ENCODE data around the gene KRT13.

Gene KRT13

DNA sequence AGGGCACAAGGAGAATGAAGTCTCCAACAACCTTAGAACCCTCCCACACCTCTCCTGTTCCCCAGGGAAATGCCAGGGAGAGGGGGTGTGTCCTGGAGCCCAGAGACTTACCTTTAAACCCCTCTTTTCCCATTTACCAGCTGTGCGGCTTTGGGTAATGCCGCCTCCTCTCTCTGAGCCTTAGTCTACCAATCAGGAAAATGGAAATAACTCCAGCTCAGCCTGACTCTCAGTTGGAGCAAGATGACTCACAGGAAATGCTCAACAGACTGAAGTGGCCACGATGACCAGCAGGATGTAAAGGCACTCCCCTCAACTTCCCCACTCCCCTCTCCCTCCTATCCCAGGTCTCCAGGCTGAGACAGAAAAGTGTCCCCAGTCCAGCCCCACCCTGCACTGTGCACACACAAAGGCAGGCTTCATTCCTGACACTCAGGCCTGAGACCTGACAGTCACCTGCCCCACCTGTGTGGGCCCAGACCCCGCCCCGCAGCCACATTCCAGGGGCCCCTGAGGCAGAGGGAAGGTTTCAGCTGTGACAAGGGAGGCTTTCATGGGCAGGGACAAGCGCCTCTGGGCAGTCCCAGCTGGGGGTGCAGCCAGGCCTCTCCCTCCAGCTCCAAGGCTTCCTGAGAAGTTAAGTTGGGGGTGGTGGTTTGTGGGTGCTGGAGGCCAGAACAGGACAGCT lies 16.3 kb upstream of the KRT13 start:
- in situ Hi-C loops (cut with MboI; ENCODE audit: low sequenced_read_pairs), result no loop called here

GRCh38 chr17:41520821-41521521 lies 15.6 kb upstream of the KRT13 start:
- in situ Hi-C loops (cut with MboI; ENCODE audit: low sequenced_read_pairs), result no loop called here

DNA sequence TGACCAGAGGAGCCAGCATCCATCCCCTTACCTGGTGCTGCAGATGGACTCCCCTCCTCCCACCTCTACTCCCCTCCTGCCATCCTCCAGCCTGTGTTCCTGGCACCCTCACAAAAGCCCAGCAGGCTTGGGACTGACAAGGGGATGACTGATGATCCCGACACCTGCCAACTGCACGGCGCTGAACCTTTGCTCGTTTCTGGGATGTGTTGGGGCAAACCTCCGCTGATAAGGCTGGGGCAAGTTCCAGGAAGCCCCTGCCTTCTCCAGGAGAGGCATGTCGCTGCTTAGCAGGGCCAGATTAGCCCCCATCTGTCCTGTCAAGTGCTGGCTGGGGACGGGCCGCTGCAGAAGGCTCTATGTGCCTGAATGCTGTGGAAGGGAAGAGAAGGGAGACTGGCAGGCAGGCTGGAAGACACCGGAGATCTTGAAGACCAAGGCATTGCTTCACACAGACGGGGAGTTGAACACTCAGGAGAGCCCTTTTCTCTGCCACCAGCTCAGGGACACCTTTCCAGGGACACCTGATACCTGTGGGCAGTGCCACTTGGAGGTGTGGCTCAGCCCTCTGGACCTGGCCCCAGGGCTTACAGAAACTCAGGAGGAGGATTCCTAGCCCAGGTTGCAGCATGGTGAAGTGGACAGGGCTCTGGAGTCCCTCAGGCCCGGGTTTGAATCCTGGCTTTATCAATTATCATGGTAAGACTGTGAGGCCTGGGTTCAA lies 14.3 kb upstream of the KRT13 start:
- in situ Hi-C loops (cut with MboI; ENCODE audit: low sequenced_read_pairs), result no loop called here

- in situ Hi-C loops (cut with MboI; ENCODE audit: low sequenced_read_pairs), result no loop called here
Observed at GRCh38 chr17:41518789-41519449, 13.5 kb upstream of the KRT13 start, which contains the start of gene KRT15. Gene KRT15, minus strand, starts transcription at chr17:41518890. Its CDS starts 63 bp downstream, at chr17:41518827.

DNA sequence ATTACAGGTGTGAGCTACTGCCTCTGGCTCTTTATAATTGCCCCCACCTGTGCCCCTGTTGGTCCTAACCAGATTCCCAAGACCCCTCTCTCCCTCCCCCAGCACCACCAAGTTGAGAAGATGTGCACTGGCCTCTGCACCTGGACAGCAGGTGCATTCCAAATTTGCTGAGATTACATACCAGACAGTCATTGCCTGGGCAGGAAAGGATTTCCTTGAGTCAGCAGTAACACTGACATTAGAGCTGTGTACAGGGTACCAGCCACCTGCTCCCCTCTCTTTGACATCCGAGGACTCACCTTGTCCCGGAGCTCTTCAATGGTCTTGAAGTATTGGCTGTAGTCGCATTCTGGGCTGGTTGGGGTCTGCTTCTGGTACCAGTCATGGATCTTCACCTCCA lies 12.6 kb upstream of the KRT13 start:
- in situ Hi-C loops (cut with MboI; ENCODE audit: low sequenced_read_pairs), result no loop called here

GRCh38 chr17:41516830-41517283 lies 11.4 kb upstream of the KRT13 start:
- in situ Hi-C loops (cut with MboI; ENCODE audit: low sequenced_read_pairs), result no loop called here

DNA sequence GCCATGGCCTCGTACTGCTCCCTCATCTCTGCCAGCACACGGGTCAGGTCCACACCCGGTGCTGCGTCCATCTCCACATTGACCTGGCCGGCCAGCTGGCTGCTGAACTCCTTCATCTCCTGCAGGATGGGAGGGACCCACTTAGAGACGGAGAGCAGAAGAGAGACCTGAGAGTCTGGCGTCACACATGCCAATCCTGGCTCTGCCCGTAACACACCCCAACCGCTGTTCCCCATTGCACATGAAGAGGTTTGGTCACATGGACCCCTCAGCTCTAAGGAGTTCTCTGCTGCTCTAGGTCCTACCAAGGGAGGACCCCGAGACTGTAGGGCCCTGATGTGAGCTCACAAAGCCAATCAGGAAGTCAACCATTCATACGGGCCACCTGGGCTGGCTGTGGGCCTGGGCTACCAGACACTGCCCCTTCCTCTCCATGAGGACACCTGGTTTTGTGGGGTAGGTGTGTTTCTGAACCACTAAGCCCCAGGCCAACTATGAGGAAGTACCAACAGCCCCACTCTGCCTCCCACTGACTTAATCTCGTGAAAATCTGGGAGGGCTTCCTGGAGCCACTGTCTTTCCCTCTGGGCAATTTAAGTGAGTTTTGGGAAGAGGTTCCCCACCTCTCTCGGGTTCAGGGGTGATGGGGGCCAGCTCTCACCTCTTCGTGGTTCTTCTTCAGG lies 10.9 kb upstream of the KRT13 start:
- in situ Hi-C loops (cut with MboI; ENCODE audit: low sequenced_read_pairs), result no loop called here

DNA sequence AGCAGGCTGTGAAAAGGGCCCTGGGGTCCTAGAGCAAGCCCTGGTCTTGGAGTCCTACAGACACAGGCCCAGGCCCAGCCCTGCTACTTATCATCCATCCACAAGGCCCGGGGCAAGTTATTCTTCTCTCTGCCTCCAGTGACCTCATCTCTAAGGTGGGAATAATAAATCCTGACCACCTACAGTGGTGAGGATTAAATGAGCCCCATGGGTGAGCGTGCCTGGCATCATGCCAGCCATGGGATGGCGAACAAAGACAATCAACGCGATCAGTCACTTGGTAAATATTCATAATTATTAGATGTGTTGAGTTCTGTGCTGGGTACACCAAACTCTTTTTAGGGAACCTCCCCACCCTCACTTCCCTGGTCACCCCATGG lies 7.7 kb upstream of the KRT13 start:
- in situ Hi-C loops (cut with MboI; ENCODE audit: low sequenced_read_pairs), result no loop called here

- in situ Hi-C loops (cut with MboI; ENCODE audit: low sequenced_read_pairs), result no loop called here
Observed at GRCh38 chr17:41512546-41513167, 7.2 kb upstream of the KRT13 start.

- in situ Hi-C loops (cut with MboI; ENCODE audit: low sequenced_read_pairs), result no loop called here
Observed at GRCh38 chr17:41511716-41512115, 6.3 kb upstream of the KRT13 start.

DNA sequence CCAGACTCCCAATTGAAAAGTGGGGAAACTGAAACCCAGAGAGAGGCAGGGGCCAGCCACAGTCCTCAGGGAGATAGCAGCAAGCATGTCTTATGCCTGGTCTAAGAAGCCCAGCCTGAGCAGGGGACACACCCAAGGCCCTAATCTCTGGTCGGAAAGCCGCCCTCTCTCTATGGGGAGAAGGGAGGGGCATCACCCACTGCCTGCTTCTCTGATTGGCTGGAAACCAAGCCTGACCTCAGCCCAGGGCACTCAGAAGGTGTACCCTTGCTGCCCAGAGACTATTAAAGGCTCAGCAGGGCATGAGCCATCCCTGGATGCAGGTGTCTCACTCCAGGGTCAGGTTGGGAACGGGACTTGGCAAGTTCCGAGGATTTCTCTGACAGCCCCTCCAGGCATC lies 5.7 kb upstream of the KRT13 start:
- in situ Hi-C loops (cut with MboI; ENCODE audit: low sequenced_read_pairs), result no loop called here

DNA sequence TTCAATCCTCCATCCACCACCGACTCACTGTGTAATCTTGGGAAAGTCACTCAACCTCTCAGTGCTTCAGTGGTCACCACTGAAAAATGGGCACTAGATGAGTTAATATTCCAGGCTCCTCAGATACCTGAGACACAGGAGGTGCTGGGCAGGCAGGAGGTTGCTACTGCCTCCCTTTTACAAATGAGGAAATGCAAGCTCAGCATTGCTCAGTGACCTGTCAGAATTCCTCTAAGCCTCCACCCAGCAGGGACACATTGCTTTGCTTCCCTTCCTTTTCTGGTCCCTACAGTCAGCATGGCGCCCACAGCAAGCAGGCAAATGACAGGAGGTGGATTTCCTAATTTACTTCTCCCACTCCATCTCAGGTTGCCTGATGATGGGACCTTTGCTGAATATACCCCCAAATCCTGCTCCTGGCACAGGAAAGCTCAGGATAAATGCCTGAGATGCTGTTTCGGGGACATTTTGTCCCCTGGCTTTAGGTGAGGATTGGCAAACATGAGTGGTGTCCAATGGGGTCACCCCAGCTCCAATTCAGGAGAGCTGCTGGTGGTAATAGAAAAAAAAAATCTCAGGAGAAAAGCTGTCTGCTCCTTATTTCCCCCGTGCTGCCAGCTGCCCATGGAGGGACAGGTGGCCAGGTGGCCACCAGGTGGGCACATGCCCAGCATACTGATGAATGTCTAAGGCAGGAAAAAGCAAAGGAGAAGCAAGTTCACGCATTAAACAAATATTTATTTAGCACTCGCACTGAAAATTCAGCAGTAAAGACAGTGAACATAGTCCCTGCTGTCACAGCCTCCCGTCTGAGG lies 5.0 kb upstream of the KRT13 start:
- in situ Hi-C loops (cut with MboI; ENCODE audit: low sequenced_read_pairs), result no loop called here

GRCh38 chr17:41507315-41507880 lies 2.0 kb upstream of the KRT13 start:
- in situ Hi-C loops (cut with MboI; ENCODE audit: low sequenced_read_pairs), result no loop called here

- in situ Hi-C loops (cut with MboI; ENCODE audit: low sequenced_read_pairs), result no loop called here
Observed at GRCh38 chr17:41505809-41506767, 676 bp upstream of the KRT13 start.

DNA sequence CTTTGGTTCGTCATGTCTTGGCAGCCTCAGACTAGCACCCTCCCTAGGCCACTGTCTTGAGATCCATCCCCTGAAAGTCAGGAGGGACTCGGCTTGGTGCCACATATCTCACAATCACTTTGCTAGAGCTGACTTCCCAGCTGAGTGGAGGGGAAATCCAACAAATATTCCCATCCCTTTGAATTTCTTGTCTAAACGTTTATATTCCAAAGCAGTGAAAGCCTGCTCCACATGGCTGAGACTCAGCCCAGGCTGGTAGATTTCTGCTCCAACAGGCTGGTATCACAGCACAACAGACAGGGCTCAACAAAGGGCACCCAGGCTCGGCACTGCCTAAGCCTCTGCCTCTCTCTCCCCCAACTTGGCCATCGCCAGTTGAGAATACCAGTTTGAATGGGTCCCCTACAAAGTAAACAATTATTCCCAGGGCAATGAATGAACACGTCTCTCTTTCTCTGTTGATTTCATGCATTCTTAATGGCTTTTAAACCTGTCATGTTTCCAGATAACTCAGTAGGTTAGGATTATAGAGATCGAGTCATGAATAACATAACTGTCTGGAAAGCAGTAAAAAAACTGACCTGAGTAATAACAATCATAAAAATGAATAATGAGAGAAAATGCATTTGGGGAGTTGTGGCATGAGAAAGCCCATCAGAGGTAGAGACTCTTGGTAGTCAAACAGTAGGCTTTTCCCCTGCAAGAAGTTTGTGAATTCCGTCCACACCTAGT lies 1.0 kb downstream of the KRT13 start:
- in situ Hi-C loops (cut with MboI; ENCODE audit: low sequenced_read_pairs), result no loop called here

DNA sequence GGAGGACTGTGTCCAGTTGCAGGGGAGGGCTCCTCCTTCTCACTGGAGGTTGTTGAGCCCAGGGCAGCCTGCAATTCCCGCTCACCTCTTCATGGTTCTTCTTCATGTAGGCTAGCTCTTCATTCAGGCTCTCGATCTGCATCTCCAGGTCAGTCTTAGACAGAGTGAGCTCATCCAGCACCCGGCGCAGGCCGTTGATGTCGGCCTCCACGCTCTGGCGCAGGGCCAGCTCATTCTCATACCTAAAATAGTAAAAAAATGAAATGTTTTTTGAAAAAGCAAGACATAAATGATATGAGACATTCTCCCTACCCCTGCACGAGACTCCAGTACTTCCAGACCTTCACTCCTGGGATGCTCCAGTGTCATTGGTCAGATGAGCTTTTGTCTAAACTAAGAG lies 2.2 kb downstream of the KRT13 start:
- in situ Hi-C loops (cut with MboI; ENCODE audit: low sequenced_read_pairs), result no loop called here

- in situ Hi-C loops (cut with MboI; ENCODE audit: low sequenced_read_pairs), result no loop called here
Observed at GRCh38 chr17:41500131-41500911, 5.1 kb downstream of the KRT13 start.

Data from hTERT RPE-1 (cell line).